ENCODE results near the gene FBXO47. TPM values are rescaled to one million over a fixed set of nuclear protein-coding genes. Genes with fewer than 3 reads are reported as not detected.

The FBXO47 gene
- total and polyA plus RNA-seq, 4 donors = not detected

- DNase-seq = no peak
- Histone ChIP-seq H3K27ac (ENCODE audit: low read depth in 1 of 2, low read length in 1 of 2) (peak overlapping the region in 1 of 2 donors; percentile 77), H3K9ac (ENCODE audit: insufficient read depth in 1 of 2, low read length in 2 of 2) (no peak overlapping the region), H3K27me3 (ENCODE audit: control insufficient read depth in 3 of 3, insufficient read depth in 3 of 3, low read length in 2 of 3) (no peaks in the 10 kb centered on the region), H3K4me1 (ENCODE audit: control insufficient read depth in 5 of 5, insufficient read depth in 5 of 5, low read length in 5 of 5) (peaks cover 6 to 49% (median 15%) of the 10 kb centered on the region in 5 donors), H3K4me3 (no peak overlapping the region), H3K36me3 (ENCODE audit: control insufficient read depth in 4 of 4, insufficient read depth in 4 of 4, low read length in 4 of 4) (peaks cover 0 to 75% (median 32%) of the 10 kb centered on the region in 4 donors), H3K9me3 (ENCODE audit: control insufficient read depth in 4 of 4, insufficient read depth in 3 of 4, low read length in 3 of 4) (no peaks in the 10 kb centered on the region)
- WGBS, 2 donors = 49 to 64% methylated on average over 7 of the region's 7 CpGs
- ATAC-seq (ENCODE audit: insufficient read depth, low FRiP score) = no peak
- no peak for TF ChIP-seq CTCF (IDR thresholded peaks at IDR 0.05; ENCODE audit: control extremely low read depth, extremely low read depth)
Measured at GRCh38 chr17:38894276-38894675, 72.9 kb downstream of the FBXO47 start.

GRCh38 chr17:38893607-38894006 is 73.6 kb downstream of the FBXO47 start:
- Histone ChIP-seq H3K4me3 (no peak overlapping the region), H3K27me3 (ENCODE audit: control insufficient read depth in 3 of 3, insufficient read depth in 3 of 3, low read length in 2 of 3) (no peaks in the 10 kb centered on the region), H3K9me3 (ENCODE audit: control insufficient read depth in 4 of 4, insufficient read depth in 3 of 4, low read length in 3 of 4) (no peaks in the 10 kb centered on the region), H3K27ac (ENCODE audit: low read depth in 1 of 2, low read length in 1 of 2) (peak overlapping the region; percentile 27 to 77), H3K36me3 (ENCODE audit: control insufficient read depth in 4 of 4, insufficient read depth in 4 of 4, low read length in 4 of 4) (peaks cover 0 to 71% (median 31%) of the 10 kb centered on the region in 4 donors), H3K9ac (ENCODE audit: insufficient read depth in 1 of 2, low read length in 2 of 2) (no peak overlapping the region), H3K4me1 (ENCODE audit: control insufficient read depth in 5 of 5, insufficient read depth in 5 of 5, low read length in 5 of 5) (peaks cover 6 to 47% (median 15%) of the 10 kb centered on the region in 5 donors)
- 17 to 31% methylated on average over 6 of the region's 6 CpGs for WGBS, 2 donors
- DNase-seq = no peak
- no peak for TF ChIP-seq CTCF (IDR thresholded peaks at IDR 0.05; ENCODE audit: control extremely low read depth, extremely low read depth)
- no peak for ATAC-seq (ENCODE audit: insufficient read depth, low FRiP score)

- Histone ChIP-seq H3K9me3 (ENCODE audit: control insufficient read depth in 4 of 4, insufficient read depth in 3 of 4, low read length in 3 of 4) (no peaks in the 10 kb centered on the region), H3K27me3 (ENCODE audit: control insufficient read depth in 3 of 3, insufficient read depth in 3 of 3, low read length in 2 of 3) (no peaks in the 10 kb centered on the region), H3K27ac (ENCODE audit: low read depth in 1 of 2, low read length in 1 of 2) (peak overlapping the region in 1 of 2 donors; percentile 43), H3K36me3 (ENCODE audit: control insufficient read depth in 4 of 4, insufficient read depth in 4 of 4, low read length in 4 of 4) (peaks cover 0 to 67% (median 31%) of the 10 kb centered on the region in 4 donors), H3K9ac (ENCODE audit: insufficient read depth in 1 of 2, low read length in 2 of 2) (no peak overlapping the region), H3K4me1 (ENCODE audit: control insufficient read depth in 5 of 5, insufficient read depth in 5 of 5, low read length in 5 of 5) (peaks cover 6 to 42% (median 10%) of the 10 kb centered on the region in 5 donors), H3K4me3 (no peak overlapping the region)
- 62 to 74% methylated on average over 5 of the region's 5 CpGs for WGBS, 2 donors
- DNase-seq (no peak), ATAC-seq (ENCODE audit: insufficient read depth, low FRiP score) (no peak)
- TF ChIP-seq CTCF (IDR thresholded peaks at IDR 0.05; ENCODE audit: control extremely low read depth, extremely low read depth) = no peak
Measured at GRCh38 chr17:38893113-38893512, 74.1 kb downstream of the FBXO47 start.

GRCh38 chr17:38892620-38893019 is 74.6 kb downstream of the FBXO47 start:
- Histone ChIP-seq H3K27ac (ENCODE audit: low read depth in 1 of 2, low read length in 1 of 2) (no peak overlapping the region), H3K36me3 (ENCODE audit: control insufficient read depth in 4 of 4, insufficient read depth in 4 of 4, low read length in 4 of 4) (peaks cover 0 to 66% (median 31%) of the 10 kb centered on the region in 4 donors), H3K4me3 (no peak overlapping the region), H3K4me1 (ENCODE audit: control insufficient read depth in 5 of 5, insufficient read depth in 5 of 5, low read length in 5 of 5) (peaks cover 6 to 38% (median 8%) of the 10 kb centered on the region in 5 donors), H3K27me3 (ENCODE audit: control insufficient read depth in 3 of 3, insufficient read depth in 3 of 3, low read length in 2 of 3) (no peaks in the 10 kb centered on the region), H3K9me3 (ENCODE audit: control insufficient read depth in 4 of 4, insufficient read depth in 3 of 4, low read length in 3 of 4) (no peaks in the 10 kb centered on the region), H3K9ac (ENCODE audit: insufficient read depth in 1 of 2, low read length in 2 of 2) (no peak overlapping the region)
- no peak for ATAC-seq (ENCODE audit: insufficient read depth, low FRiP score)
- TF ChIP-seq CTCF (IDR thresholded peaks at IDR 0.05; ENCODE audit: control extremely low read depth, extremely low read depth) = no peak
- no peak for DNase-seq
- WGBS, 2 donors = 79 to 84% methylated on average over 13 of the region's 13 CpGs
